ENCODE measurements around the gene CRYAB. TPM values are rescaled to one million over a fixed set of nuclear protein-coding genes. Genes with fewer than 3 reads are reported as not detected.
"Not testable (repeated sequence)": the region's sequence is repeated elsewhere in the genome, so short reads cannot be mapped to it uniquely, and the experiment has no call there.

CRYAB gene
- total RNA-seq, 3 donors from 2014 or later, result 0.35 TPM; not detected in 2

DNA sequence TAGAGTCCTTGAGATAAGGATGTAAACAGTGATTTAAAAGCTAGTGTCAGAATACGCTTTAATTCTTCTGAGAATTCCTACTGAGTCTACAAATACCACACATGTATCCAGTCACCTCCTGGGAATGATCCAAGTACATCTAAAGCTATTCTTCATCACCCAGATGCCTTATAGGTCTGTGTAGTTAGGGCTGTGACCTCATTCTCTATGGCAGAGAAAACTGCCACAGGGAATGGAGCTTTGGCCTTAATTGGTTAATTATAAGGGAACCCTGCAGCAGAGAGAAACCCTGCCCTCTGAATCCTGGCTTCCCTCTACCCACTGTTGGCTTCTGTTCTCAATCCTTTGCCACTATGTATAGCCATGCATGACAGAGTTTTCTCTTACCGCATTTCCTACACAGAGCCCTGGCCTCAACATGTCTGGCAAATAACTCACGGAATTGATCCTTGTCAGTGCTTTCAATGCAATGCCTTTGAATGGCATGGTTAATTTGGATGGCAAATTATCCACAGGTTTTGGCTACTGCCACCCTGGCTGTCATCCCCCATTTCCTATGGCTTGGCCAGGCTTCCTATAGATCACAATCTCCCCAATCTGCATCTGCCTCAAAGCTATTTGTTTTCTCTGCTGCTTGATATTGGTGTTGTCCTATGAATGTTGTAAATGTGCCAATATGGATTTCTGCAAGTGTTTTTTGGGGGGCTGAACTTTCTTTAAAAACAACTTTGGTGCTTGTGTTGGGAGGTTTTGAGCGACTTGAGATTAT lies 28.4 kb upstream of the CRYAB start:
- H3K36me3 Mint-ChIP-seq (ENCODE audit: insufficient read depth), result no peaks in the 10 kb centered on the region
- H3K9me3 Mint-ChIP-seq, result no peaks in the 10 kb centered on the region
- no peaks in the 10 kb centered on the region for H3K27me3 Mint-ChIP-seq (ENCODE audit: low read depth)
- ATAC-seq (no peak), DNase-seq (no peak)
- H3K4me1 Mint-ChIP-seq (ENCODE audit: low read depth), result peaks cover 54% of the 10 kb centered on the region
- H3K4me3 Mint-ChIP-seq, result peak overlapping the region; percentile 42

DNA sequence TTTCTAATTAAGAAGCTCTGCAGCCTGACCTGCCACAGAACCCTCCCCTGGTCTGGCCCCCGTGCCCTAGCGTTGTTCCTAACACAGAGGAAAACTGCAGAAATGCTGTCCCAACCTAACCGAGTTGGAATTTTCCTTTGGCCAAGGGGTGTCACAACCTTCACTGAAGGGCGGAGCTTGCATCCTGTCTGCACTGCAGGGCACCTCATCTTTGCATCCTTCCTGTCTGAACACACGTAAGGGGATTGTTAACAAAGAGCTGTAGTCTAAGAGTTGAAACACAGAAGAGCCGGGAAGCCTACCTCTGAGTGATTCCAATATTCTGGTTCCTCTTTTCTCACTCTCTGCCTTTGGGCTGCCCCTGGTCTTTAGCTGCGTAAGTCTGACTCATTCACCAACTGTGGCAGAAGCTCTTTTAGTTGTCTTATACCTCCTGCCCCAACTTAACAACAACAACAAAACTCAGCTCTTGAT lies 27.2 kb upstream of the CRYAB start:
- ATAC-seq (peak; percentile 74), DNase-seq (no peak)
- no peaks in the 10 kb centered on the region for H3K36me3 Mint-ChIP-seq (ENCODE audit: insufficient read depth)
- peaks cover 45% of the 10 kb centered on the region for H3K4me1 Mint-ChIP-seq (ENCODE audit: low read depth)
- no peaks in the 10 kb centered on the region for H3K9me3 Mint-ChIP-seq
- H3K4me3 Mint-ChIP-seq, result peak overlapping the region; percentile 79
- no peaks in the 10 kb centered on the region for H3K27me3 Mint-ChIP-seq (ENCODE audit: low read depth)

DNA sequence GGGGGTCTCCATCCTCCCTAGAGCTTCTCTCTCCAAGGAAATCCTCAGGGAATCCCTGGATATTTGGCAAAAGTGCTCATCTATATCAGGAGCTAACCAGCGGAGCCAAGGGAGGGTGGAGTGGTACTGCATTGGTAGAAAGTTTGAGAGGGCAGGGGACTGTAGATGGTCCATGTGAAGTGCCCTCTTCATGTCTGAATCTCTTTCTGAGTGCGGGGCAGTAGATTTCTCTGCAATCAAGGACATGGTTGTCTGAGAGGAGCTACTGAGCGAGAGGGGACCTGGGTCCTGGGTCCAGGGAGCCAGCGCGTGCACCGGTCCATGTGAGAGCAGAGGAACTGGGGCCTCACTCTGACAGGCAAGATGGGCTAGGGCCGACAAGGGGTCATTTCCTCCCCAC lies 26.3 kb upstream of the CRYAB start:
- Mint-ChIP-seq H3K4me3 (peak overlapping the region; percentile 79), H3K27me3 (ENCODE audit: low read depth) (no peaks in the 10 kb centered on the region), H3K4me1 (ENCODE audit: low read depth) (peaks cover 49% of the 10 kb centered on the region), H3K9me3 (no peaks in the 10 kb centered on the region), H3K36me3 (ENCODE audit: insufficient read depth) (no peaks in the 10 kb centered on the region)
- no peak for ATAC-seq
- DNase-seq, result no peak

DNA sequence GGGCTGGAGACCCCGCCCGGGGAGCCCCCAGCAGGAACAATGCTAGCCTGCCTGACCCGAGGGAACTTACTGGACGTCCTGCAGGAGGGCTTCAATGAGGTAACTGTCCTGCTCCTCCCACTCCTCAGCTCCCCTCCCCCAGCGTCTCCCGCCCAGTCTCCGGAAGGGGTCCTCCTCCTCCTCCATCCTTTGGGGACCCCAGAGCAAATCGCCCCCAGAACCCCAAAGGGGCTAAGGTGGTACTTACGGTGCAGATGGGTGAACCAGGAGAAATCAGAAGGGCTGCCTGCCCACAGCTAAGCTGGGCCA lies 25.8 kb upstream of the CRYAB start:
- H3K9me3 Mint-ChIP-seq, result no peaks in the 10 kb centered on the region
- peaks cover 53% of the 10 kb centered on the region for H3K4me1 Mint-ChIP-seq (ENCODE audit: low read depth)

DNA sequence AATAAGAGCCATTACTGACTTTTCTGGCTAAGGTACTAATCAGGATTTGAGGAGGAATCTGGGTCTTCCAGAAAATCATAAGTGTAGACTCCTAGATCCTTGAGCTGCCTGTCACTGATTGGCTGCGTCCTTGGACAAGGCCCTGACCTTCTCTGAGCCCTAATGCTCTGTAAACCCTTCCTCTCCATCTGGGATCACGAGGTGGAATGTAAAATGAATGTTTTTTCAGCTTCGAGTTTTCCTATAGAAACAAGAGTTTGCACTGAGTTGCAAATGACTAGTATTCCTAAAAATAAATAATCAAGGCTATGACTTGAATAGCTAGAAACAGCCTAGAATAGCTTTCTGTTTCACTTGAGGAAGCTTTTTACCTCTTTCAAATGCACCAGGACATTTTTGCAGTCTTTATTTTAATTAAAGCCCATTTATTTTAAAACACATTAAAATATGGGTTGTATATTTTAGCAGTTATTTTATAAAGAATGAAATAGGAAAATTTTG lies 24.5 kb upstream of the CRYAB start:
- no peaks in the 10 kb centered on the region for H3K9me3 Mint-ChIP-seq
- no peaks in the 10 kb centered on the region for H3K36me3 Mint-ChIP-seq (ENCODE audit: insufficient read depth)
- H3K4me3 Mint-ChIP-seq, result peak overlapping the region; percentile 79
- no peak for ATAC-seq
- no peak for DNase-seq
- H3K4me1 Mint-ChIP-seq (ENCODE audit: low read depth), result peaks cover 57% of the 10 kb centered on the region
- no peaks in the 10 kb centered on the region for H3K27me3 Mint-ChIP-seq (ENCODE audit: low read depth)

More for the DNA sequence above, 25.8 kb upstream of the CRYAB start:
- H3K27me3 Mint-ChIP-seq (ENCODE audit: low read depth), result no peaks in the 10 kb centered on the region
- H3K4me3 Mint-ChIP-seq, result peak overlapping the region; percentile 79
- no peaks in the 10 kb centered on the region for H3K36me3 Mint-ChIP-seq (ENCODE audit: insufficient read depth)
- ATAC-seq, result no peak
- DNase-seq, result no peak

DNA sequence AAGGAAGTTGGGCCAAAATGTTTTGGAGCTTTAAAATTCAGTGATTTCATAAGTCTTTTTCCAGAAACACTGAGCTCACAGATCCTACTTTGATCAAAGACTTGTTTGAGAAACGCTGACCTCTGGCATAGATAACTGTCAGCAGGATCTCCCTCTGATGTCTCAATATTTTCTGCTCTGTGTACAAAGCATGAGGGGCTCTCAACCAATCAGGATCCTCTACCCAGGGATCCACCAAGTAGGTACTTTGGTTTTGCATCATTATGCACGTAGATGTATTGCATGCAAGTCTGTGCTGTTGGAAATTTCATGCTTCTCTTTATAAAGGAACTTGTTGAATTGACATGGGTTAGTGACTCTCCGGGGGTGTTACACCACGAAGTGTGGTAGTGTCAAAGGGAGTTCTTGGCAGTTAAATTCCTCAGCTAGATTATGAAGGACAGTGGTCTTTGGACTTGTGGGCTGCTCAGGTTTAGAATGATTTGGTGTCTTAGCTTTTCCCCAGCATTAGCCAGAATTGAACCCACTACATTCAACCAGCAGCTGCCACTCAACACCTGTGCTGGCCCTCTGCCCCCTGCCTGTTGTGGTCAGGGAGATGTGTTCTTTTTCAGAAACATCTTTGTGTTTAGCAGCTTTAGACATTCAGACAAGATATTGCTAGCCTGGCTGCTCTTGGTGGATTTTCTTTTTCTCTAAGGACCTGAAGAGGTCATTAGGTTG lies 23.9 kb upstream of the CRYAB start:
- Mint-ChIP-seq H3K36me3 (ENCODE audit: insufficient read depth) (no peaks in the 10 kb centered on the region), H3K4me1 (ENCODE audit: low read depth) (peaks cover 57% of the 10 kb centered on the region), H3K27me3 (ENCODE audit: low read depth) (no peaks in the 10 kb centered on the region), H3K9me3 (no peaks in the 10 kb centered on the region), H3K4me3 (peak overlapping the region; percentile 5)
- ATAC-seq, result no peak
- DNase-seq, result no peak

DNA sequence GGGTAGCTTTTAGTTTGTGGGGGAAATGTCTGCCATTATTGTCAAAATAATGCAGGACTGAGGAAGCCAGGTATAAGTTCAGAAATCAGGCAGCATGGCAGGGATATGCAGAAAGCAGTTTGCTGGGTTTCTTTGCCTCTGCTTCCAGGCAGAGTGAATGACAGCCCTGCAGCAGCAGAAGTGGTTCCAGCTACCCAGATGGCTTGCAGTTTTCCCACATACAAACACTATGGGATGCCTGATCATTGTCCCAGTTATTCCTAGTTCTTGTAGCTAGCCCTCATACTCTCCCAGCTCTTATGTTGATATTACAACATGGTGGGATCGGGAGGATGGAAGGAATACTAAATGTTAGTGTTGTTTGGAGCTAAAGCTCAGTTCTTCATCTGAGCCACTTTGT lies 22.7 kb upstream of the CRYAB start:
- H3K4me3 Mint-ChIP-seq, result no peak overlapping the region
- no peaks in the 10 kb centered on the region for H3K9me3 Mint-ChIP-seq
- H3K36me3 Mint-ChIP-seq (ENCODE audit: insufficient read depth), result no peaks in the 10 kb centered on the region
- peaks cover 52% of the 10 kb centered on the region for H3K4me1 Mint-ChIP-seq (ENCODE audit: low read depth)
- H3K27me3 Mint-ChIP-seq (ENCODE audit: low read depth), result no peaks in the 10 kb centered on the region
- ATAC-seq (no peak), DNase-seq (no peak)

DNA sequence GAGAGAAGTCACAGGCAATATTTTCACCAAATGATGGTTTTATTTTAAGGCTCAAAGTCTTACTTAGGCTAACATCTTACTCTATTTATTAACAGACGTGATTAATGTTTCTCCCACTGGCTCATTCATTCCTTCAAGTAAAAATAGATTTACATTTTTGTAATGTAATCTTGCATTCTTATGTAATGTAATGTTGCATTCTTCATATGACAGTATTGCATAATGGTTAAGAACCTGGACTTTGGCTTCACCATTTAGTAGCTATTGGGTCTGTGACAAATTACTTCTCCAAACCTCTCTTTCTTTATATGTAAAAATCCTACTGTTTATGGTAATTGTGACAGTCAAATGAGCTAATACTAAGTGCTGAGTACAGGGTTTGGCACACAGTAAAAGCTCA lies 22.3 kb upstream of the CRYAB start:
- no peak for DNase-seq
- Mint-ChIP-seq H3K36me3 (ENCODE audit: insufficient read depth) (no peaks in the 10 kb centered on the region), H3K9me3 (no peaks in the 10 kb centered on the region), H3K27me3 (ENCODE audit: low read depth) (no peaks in the 10 kb centered on the region), H3K4me3 (no peak overlapping the region), H3K4me1 (ENCODE audit: low read depth) (peaks cover 47% of the 10 kb centered on the region)
- ATAC-seq, result no peak

DNA sequence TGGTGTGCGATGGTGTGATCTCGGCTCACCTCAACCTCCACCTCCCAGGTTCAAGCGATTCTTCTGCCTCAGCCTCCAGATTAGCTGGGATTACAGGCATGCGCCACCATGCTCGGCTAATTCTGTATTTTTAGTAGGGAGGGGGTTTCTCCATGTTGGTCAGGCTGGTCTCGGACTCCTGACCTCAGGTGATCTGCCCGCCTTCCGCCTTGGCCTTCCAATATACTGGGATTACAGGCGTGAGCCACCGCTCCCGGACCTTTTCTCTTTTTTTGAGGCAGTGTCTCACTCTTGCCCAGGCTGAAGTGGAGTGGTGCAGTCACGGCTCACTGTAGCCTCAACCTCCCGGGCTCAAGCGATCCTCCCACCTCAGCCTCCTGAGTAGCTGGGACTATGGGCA lies 21.6 kb upstream of the CRYAB start:
- peaks cover 40% of the 10 kb centered on the region for H3K4me1 Mint-ChIP-seq (ENCODE audit: low read depth)
- H3K4me3 Mint-ChIP-seq; H3K36me3 Mint-ChIP-seq (ENCODE audit: insufficient read depth); DNase-seq; ATAC-seq; H3K9me3 Mint-ChIP-seq; H3K27me3 Mint-ChIP-seq (ENCODE audit: low read depth): not testable (repeated sequence)

DNA sequence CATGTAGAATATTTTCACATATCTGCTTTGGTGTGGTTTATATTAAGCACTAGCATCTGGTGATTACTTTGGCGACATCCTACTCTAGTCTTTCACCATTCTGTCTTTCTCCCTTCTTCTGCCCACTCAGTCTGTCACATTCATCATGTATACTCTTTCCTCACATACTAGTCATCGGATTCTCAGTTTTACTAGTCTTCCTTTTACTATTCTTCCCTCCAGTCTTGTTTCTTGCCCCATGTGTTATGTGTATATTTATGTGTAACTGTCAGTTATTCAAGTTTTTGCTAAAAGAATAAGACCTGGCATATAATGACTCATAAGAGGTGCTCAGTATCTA lies 21.0 kb upstream of the CRYAB start:
- H3K4me1 Mint-ChIP-seq (ENCODE audit: low read depth), result peaks cover 36% of the 10 kb centered on the region
- no peaks in the 10 kb centered on the region for H3K36me3 Mint-ChIP-seq (ENCODE audit: insufficient read depth)
- H3K4me3 Mint-ChIP-seq, result no peak overlapping the region
- DNase-seq (no peak), ATAC-seq (peak; percentile 72 to 78)
- H3K27me3 Mint-ChIP-seq (ENCODE audit: low read depth), result no peaks in the 10 kb centered on the region
- no peaks in the 10 kb centered on the region for H3K9me3 Mint-ChIP-seq

DNA sequence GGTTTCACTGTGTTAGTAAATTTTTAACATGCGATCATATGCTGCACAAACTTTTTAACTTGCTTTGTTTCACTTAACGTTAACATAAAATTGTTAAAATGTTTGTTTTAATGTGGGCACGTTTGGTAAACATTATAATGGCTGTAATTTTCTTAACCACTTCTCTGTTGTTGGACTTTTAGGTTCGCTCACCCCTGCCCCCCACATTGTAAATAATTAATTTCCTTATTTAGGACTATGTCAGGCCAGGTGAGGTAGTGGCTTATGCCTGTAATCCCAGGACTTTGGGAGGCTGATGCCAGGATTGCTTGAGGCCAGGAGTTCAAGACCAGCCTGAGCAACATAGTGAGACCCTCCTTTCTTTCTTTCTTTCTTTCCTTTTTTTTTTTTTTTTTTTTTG lies 18.9 kb upstream of the CRYAB start:
- DNase-seq (no peak), ATAC-seq (no peak)
- Mint-ChIP-seq H3K9me3 (no peaks in the 10 kb centered on the region), H3K4me1 (ENCODE audit: low read depth) (peaks cover 31% of the 10 kb centered on the region), H3K36me3 (ENCODE audit: insufficient read depth) (no peaks in the 10 kb centered on the region), H3K27me3 (ENCODE audit: low read depth) (no peaks in the 10 kb centered on the region), H3K4me3 (no peak overlapping the region)

DNA sequence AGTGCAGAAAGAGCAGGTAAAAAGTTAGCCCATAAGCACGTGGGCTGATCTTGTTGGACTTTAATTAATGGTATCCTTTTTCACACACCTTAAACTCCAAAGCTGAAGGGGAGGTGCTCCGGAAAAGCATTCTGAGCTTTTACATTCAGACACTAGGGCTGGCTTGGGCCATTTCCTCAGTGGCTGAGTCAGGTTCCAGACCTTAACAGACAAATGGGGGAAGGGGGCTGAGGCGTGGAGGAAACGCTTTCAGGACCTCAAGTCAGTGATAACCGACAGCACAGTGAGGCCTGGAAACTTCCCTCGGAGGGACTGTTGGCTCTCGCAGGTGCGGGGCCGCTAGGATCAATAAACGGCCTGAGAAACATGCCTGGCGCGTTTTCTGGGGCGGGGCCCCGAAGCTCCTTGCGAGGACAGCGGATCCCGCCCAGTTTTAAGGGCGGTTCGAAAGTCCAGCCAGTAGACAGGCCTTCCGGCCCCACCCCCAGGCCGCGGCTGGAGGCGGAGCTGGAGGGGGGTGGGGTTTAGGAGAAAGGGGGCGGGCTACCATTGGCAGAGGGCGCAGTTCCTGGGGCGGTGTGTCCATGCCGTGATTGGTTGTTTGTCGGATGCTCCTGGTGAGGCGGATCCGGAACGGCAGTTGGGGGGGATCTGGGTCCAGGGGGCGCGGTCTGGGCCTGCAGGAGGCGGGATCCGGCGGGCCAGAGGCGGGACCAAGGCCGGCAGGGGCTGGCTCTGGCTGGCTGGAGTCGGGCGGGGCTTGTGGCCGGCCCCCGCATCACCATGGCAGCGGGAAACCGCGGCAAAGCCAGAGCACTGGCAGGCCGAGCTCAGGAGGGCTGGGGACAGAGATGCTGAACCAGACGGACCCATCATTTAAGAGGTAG lies 15.2 kb upstream of the CRYAB start:
- H3K9me3 Mint-ChIP-seq, result no peaks in the 10 kb centered on the region
- no peaks in the 10 kb centered on the region for H3K36me3 Mint-ChIP-seq (ENCODE audit: insufficient read depth)
- peak; percentile 94 for ATAC-seq
- peaks cover 12% of the 10 kb centered on the region for H3K4me1 Mint-ChIP-seq (ENCODE audit: low read depth)
- peaks cover 5% of the 10 kb centered on the region for H3K27me3 Mint-ChIP-seq (ENCODE audit: low read depth)
- DNase-seq, result peak; percentile 92
- H3K4me3 Mint-ChIP-seq, result peak overlapping the region; percentile 83

DNA sequence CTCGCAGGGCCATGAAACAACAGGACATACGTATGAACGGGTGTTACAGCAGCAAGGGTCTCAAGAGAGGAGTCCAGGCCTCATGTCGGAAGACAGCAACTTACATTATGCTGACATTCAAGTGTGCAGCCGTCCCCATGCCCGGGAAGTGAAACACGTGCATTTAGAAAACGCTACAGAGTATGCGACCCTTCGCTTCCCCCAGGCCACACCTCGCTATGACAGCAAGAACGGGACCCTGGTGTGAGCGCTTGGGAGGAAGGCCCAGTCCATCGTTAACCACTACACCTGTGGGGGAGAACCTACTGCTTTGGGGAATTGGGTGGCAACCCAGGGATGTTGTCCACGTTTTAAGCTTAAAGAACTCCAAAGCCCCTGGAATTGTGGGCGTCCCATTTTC lies 14.4 kb upstream of the CRYAB start:
- DNase-seq, result no peak
- Mint-ChIP-seq H3K4me1 (ENCODE audit: low read depth) (peaks cover 10% of the 10 kb centered on the region), H3K4me3 (no peak overlapping the region), H3K27me3 (ENCODE audit: low read depth) (peaks cover 9% of the 10 kb centered on the region), H3K9me3 (no peaks in the 10 kb centered on the region), H3K36me3 (ENCODE audit: insufficient read depth) (no peaks in the 10 kb centered on the region)
- no peak for ATAC-seq

DNA sequence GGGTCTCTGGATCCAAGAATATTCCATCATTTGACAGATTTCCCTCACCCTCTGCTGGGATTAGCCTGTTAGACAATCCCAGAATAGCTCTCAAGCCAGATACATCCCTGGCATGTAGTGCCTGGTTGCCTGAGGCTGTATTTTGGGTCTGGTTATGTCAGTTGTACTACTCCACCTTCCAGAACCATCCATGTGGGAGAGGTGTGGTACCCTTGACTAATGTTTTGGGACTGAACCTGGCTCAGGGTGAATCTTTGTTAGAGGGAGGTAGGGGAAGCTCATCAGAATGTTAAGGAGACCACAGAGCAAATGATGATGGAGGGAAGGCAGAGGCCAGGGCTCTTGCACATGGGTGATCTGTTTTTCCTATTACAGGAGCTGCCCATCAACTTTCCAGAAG lies 12.4 kb upstream of the CRYAB start:
- peaks cover 11% of the 10 kb centered on the region for H3K27me3 Mint-ChIP-seq (ENCODE audit: low read depth)
- peaks cover 10% of the 10 kb centered on the region for H3K4me1 Mint-ChIP-seq (ENCODE audit: low read depth)
- DNase-seq (no peak), ATAC-seq (no peak)
- H3K4me3 Mint-ChIP-seq, result no peak overlapping the region
- no peaks in the 10 kb centered on the region for H3K36me3 Mint-ChIP-seq (ENCODE audit: insufficient read depth)
- no peaks in the 10 kb centered on the region for H3K9me3 Mint-ChIP-seq

Data from activated T-cell treated with anti-CD3 and anti-CD28 coated beads, Interleukin-2, amount 50 U/mL, for 4 hours (primary cell).